ENCODE data around the gene SMIM35. TPM values are rescaled to one million over a fixed set of nuclear protein-coding genes. Genes with fewer than 3 reads are reported as not detected.
"Not testable (repeated sequence)": the region's sequence is repeated elsewhere in the genome, so short reads cannot be mapped to it uniquely, and the experiment has no call there.

SMIM35 gene
- total RNA-seq, 1 experiment from 2014 or later = not detected

- DNase-seq (ENCODE audit: low spot score) = no peak
Measured at GRCh38 chr11:118080296-118080695, 6.5 kb downstream of the SMIM35 start.

- no peak for DNase-seq (ENCODE audit: low spot score)
Measured at GRCh38 chr11:118079491-118079890, 7.3 kb downstream of the SMIM35 start.

- no peak for DNase-seq (ENCODE audit: low spot score)
Measured at GRCh38 chr11:118078911-118079411, 7.8 kb downstream of the SMIM35 start.

GRCh38 chr11:118076754-118077281 is 9.9 kb downstream of the SMIM35 start, which contains the start of gene TMPRSS4:
Gene TMPRSS4, plus strand, starts transcription at chr11:118077078. Its CDS starts 225 bp downstream, at chr11:118077303.
- DNase-seq (ENCODE audit: low spot score) = no peak

DNA sequence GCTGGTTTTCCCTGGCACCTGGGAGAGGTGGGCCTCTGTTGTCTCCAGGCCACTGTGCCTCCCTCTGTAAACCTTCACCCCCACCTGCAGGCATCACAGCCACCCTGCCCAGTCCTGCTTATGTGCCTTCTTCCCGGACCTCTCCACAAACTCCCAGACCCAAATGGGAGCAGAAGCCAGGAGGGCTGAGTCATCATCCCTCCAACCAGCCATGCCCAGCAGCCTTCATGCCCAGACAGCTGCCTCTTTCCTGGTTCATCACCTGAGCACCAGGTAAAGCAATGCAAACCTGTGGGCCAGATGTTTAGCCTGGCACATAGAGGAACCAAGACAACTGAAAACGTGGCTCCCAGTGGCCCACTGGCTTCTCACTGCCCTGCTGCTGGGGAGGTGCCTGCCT is 12.0 kb downstream of the SMIM35 start:
- no peak for DNase-seq (ENCODE audit: low spot score)

GRCh38 chr11:118074091-118074685 is 12.6 kb downstream of the SMIM35 start:
- DNase-seq (ENCODE audit: low spot score) = no peak

DNA sequence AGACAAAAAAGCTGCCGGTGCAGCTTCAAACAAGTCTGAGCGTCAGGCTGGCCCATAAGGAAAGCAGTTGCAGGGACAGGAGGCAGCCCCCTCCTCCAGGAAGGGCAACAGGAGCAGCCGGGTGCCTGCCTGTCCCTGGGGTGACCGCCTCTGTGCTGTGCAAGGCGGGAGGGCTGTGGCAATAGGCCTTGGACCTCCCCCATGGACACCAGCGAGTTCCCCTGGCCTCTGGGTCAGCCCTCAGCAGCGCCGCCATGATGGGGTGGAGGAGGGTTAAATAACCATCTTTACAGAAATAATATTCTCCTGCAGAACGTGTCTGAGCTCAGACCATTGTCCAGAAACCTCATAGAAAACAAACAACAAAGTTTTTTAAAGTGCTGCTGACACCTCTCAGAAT is 13.2 kb downstream of the SMIM35 start:
- DNase-seq (ENCODE audit: low spot score) = no peak

GRCh38 chr11:118071416-118072030 is 15.2 kb downstream of the SMIM35 start:
- no peak for DNase-seq (ENCODE audit: low spot score)

- no peak for DNase-seq (ENCODE audit: low spot score)
Measured at GRCh38 chr11:118068945-118069612, 17.7 kb downstream of the SMIM35 start.

DNA sequence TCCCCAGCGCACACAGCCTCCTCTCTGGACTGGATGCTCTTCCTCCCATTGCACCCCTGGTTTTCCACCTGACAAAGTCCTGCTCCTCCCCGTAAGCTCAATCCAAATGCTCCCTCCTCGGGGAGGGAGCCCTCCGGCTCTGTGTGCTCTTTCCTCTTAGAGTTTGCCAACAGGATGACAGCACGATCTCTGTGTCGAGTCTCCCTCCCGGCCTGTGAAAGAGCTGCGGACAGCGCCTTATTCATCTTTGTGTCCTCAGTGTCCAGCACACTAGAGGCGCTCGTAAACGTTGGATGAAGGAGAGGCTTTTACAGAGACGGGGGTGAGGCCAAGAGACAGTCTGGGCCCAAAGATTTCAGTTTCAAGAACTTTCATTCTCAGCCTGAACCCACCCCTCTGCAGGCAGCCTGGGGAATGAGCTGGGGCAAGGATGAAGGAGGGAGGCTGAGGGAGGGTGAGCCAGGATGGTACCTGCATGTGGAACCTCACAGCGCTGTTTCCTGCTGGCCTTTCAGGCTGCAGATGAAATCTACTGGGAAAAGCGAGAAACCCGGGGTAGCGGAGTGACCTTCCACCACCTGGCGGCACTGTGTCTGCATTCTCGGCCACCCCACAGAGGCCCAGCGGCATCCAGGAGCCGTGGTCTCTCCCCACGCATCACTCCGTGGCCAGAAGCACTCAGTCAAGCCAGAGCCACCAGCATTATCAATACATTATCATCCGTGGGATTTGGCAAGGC is 18.4 kb downstream of the SMIM35 start:
- no peak for DNase-seq (ENCODE audit: low spot score)

- no peak for DNase-seq (ENCODE audit: low spot score)
Measured at GRCh38 chr11:118067006-118067405, 19.8 kb downstream of the SMIM35 start.

DNA sequence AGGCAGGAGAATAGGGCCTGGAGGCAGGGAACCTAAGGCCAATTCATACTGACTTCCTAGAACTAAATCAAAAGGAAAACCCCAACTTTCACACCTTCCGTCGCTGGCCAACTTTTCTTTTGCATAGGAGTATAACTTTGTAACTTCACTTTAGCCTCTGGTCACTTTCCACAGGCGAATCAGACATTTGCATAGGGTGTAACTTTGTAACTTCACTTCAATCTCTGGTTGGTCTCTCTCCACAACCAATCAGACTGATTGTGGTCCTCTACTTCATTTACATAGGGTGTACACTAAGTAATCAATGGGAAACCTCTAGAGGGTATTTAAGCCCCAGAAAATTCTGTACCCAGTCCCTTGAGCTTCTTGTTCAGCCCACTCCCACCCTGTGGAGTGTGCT is 21.4 kb downstream of the SMIM35 start:
- DNase-seq (ENCODE audit: low spot score) = no peak

GRCh38 chr11:118064956-118065355 is 21.8 kb downstream of the SMIM35 start:
- no peak for DNase-seq (ENCODE audit: low spot score)

DNA sequence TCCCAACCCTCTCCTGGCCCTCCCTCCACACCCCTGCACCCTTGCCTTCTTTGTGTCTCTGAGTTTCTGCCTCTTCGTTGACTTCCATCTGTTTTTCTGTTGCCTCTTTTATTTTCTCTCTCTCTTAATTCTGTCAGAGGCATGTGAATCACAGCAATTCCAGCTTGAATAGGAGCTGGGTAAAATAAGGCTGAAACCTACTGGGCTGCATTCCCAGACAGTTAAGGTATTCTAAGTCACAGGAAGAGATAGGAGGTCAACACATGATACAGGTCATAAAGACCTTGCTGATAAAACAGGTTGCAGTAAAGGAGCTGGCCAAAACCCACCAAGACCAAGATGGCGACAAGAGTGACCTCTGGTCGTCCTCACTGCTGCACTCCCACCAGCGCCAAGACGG is 24.1 kb downstream of the SMIM35 start:
- not testable (repeated sequence) for DNase-seq (ENCODE audit: low spot score)

- DNase-seq (ENCODE audit: low spot score) = not testable (repeated sequence)
Measured at GRCh38 chr11:118062181-118062580, 24.6 kb downstream of the SMIM35 start.

- DNase-seq (ENCODE audit: low spot score) = no peak
Measured at GRCh38 chr11:118061586-118062125, 25.1 kb downstream of the SMIM35 start.

DNA sequence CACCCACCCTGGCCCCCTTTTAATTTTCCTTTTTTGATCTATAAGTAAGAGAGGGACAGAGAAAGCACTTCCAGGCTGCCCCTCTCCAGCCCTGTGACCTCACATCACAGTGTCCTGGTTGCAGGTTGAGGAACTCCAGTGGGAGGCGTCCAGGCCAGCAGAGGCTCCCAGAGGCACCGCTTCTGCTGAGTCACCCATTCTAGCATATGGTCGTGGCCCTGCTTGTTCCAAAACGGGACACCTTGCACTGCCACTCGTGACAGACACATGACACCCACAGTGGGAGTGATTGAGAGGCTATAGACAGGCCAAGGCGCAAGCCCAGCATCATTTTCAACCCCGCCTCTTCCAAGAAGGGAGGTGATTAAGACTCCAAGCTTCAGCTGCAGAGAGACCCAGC is 25.9 kb downstream of the SMIM35 start:
- DNase-seq (ENCODE audit: low spot score) = peak; percentile 26

- no peak for DNase-seq (ENCODE audit: low spot score)
Measured at GRCh38 chr11:118060081-118060661, 26.6 kb downstream of the SMIM35 start.

DNA sequence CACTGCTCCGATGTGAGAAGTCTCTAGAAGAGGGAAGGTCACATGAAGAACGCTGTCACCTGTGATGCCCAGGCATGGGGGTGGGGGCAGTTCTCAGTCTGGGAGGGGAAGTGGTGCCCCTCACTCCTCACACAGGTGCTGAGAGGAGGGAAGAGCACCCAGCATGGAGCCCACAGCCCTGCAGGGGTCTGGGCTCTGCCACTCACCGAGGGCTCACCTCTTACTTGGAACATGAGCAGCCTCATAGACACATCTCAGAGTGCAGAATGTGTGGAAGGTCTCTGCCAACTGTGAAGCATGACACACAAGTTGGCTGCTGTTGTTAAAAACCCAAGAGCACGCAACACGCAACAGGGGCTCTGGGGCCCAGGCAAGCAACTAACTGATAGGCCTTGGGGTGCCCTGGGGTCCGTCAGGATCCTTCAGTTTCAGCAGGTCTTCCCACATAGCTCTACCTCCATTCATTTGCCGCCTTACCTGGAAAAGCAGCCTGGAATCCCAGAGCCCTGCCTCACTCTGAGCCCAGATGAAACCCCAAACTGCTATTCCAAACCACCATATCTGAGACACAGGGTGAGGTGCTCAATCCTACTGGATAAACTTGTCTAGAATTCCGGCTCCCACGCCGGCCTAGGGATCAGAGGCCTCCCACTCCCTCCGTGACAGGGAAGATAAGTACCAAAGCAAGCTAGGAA is 27.4 kb downstream of the SMIM35 start:
- DNase-seq (ENCODE audit: low spot score) = no peak

All from H4 (cell line).